CD4-positive, alpha-beta T cell treated with Interferon gamma for 1 hour (primary cell): ENCODE data around the gene ST13.
"Not testable (repeated sequence)": the region's sequence is repeated elsewhere in the genome, so short reads cannot be mapped to it uniquely, and the experiment has no call there.

Source experiments
- DNase-seq: peaks from one replicate; pipeline ENCODE4 v3.0.0-alpha.2; 2020

Gene ST13

GRCh38 chr22:40856513-40857308 is at the start of gene ST13, which contains the start of gene XPNPEP3:
TSS of gene ST13 (minus strand) at chr22:40856639. CDS start at chr22:40856540, 99 bp downstream.
TSS of gene XPNPEP3 (plus strand) at chr22:40857148. CDS start at chr22:40857182, 34 bp downstream.
- DNase-seq = peak; percentile 96

DNA sequence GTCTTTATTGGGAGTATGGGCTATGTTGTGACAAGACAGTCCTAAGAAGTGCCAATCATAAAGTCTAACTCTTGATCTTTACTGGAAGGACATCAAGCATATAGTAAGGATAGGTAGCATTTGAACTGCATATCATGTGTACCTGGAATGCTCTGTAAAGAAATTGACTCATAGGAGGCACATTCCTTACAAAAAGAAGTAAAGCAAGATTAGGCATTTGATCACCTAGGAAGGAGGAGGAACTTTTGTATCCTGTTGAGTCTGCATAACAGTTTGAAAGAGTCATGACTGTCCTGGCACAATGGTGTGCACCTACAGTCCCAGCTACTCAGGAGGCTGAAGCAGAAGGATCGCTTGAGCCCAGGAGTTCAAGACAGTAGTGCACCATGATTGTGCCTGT is 47.7 kb upstream of the ST13 start:
- no peak for DNase-seq

GRCh38 chr22:40898850-40899357 is 42.5 kb upstream of the ST13 start:
- DNase-seq = no peak

- no peak for DNase-seq
These were observed 38.0 kb upstream of the ST13 start for GRCh38 chr22:40894417-40894816.

- DNase-seq = no peak
These were observed 34.4 kb upstream of the ST13 start for GRCh38 chr22:40890881-40891280.

DNA sequence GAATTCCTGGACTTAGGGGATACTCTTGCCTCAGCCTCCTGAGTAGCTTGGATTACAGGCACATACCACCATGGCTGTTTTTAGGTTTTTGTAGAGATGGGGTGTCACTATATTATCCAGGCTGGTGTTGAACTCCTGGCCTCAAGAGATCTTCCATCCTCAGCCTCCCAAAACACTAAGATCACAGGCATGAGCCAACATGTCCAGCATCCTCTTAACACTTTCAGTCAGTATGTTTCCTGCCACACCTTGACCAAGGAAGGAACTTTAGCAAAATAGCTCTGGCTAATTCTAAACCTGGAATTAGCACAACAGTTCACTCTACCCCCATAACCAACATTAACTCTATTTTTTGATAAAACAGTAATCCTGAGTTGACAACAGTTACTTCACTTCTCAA is 32.7 kb upstream of the ST13 start:
- no peak for DNase-seq

DNA sequence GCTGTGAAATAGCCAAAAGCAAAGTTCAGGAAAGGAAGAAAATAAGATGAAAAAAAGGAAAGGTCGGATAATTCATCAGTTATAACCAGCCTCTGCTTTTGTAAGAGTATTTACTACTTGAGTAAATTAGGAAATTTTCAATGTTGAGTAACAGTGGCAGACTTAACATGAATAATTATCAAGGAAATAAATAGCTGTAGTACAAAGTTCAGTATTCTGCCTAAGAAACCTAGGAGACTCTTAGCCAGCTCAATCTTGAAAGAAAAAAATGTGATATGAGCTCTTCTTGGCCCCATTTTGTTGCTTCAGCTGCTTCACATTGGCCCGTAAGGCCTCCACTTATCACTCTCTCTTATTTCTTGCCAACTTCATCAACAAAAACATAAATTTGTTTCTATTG is 22.5 kb upstream of the ST13 start:
- DNase-seq = no peak

DNA sequence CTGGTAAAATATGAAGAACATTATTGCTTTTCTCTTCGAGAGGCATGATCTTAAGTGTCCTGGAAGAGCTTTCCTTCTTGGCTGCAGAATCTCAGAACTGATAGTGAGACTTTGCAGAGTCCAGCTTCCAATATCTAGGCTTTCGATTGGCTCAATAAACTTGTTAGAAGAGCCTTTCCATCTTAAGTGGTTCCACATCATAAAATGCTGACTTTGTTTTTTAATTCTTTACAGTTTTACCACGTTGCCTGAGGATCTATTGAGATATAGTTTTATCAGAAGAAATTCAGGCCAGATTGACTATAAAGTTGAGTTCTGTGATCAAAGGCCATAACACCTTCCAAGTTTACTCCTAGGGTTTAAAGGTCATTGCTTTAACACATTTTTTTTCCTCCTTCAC is 21.0 kb upstream of the ST13 start:
- DNase-seq = no peak

- no peak for DNase-seq
These were observed 20.5 kb upstream of the ST13 start for GRCh38 chr22:40876907-40877306.

DNA sequence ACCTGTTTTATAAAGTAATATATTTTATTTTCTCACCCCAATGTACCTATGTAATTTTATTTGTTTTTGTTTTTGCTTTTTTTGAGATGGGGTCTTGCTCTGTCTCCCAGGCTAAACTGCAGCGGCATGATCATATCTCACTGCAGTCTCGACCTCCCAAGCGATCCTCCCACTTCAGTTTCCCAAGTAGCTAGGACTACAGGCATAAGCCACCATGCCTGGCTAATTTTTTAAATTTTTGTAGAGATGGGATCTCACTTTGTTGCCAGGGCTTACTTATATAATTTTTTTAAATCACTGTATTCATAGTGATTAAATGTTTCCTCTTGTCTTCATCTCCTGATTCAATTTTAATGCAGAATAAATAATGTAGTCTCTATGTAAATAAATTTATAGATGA is 18.7 kb upstream of the ST13 start:
- no peak for DNase-seq

GRCh38 chr22:40874016-40874415 is 17.6 kb upstream of the ST13 start:
- DNase-seq = no peak

GRCh38 chr22:40868379-40868778 is 11.9 kb upstream of the ST13 start:
- DNase-seq = not testable (repeated sequence)

DNA sequence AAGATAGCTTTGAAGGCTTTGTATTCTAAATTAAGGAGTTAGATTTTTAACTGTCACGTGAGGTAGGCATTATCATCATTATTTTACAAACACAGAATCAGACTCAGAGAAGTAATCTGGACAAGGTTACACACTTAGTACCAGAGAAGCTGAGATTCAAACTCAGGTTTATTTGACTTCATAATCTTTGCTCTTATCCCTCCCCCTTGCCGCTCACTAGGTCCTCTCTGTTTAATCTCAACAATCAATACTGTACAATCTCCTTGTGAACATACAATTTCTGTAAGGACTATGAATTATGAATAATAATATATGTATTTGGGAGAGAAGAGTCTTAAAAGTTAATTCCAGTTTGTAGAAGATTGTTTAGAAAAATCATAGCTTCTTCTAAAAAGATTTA is 10.7 kb upstream of the ST13 start:
- DNase-seq = no peak

GRCh38 chr22:40862537-40862936 is 6.1 kb upstream of the ST13 start:
- no peak for DNase-seq

DNA sequence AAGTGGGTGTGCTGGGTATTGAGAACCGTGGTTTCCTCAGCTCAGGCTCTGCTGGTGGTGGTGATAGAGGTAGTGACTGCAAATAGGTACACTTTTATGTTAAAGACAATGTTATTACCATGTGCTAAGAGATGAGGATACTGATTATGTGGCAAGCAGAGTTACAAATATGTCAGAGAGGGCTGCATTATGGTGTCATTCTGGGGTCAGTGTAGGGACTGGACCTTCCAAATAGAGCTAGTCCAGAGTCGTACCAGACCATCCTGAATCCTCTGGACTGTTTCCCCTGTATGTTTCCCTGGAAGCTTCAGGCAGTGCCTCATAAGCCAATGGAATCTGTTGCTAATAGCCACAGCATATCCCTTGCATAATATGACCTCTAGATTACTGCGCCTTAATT is 5.6 kb upstream of the ST13 start, which contains the start of gene DNAJB7:
DNAJB7 (minus strand) TSS at position 101 of the 400 bp plus-strand sequence. CDS start 119 bp downstream, outside the sequence.
- DNase-seq = no peak

GRCh38 chr22:40857309-40857855 is 943 bp upstream of the ST13 start:
- DNase-seq = no peak

GRCh38 chr22:40855979-40856512 is 393 bp downstream of the ST13 start:
- peak; percentile 29 for DNase-seq

GRCh38 chr22:40855071-40855978 is 1.1 kb downstream of the ST13 start:
- DNase-seq = no peak

DNA sequence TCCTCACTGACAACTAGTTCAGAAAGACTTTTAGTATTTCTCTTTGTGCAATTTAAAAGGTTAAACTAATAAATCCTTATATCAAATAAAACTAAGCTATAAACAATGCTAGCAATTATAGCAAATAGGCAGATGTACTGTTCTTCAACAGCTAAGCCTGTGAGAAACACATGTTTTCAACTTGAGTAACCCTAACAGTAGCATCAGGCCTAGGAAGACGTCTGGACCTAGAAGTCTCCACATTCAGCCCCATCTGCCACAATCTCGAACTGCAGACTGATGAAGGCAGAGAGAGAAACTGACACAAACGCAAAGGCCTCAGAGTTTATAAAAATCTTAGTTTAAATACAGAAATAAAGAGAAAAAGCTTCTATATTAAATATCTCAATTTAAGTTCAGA is 2.5 kb downstream of the ST13 start:
- DNase-seq = no peak

DNA sequence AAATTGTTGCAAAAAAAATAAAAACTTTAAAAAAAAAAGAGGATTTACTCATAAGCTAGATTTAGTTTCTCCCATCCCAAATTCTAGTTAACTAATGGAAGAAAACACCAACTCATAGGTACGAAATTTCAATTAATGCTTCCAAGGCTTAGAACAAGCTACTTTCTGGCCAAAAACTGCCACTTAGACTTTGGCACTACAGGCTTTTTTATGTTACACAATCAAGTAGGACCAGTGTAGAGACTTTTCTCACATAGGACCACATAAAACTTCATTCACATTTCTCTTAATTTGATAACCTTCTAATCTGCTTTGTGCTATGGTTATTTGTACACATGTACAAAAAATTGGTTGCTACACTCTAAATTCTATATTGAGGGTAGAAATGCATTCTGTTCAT is 3.1 kb downstream of the ST13 start:
- no peak for DNase-seq

GRCh38 chr22:40845816-40846215 is 10.6 kb downstream of the ST13 start:
- DNase-seq = not testable (repeated sequence)

DNA sequence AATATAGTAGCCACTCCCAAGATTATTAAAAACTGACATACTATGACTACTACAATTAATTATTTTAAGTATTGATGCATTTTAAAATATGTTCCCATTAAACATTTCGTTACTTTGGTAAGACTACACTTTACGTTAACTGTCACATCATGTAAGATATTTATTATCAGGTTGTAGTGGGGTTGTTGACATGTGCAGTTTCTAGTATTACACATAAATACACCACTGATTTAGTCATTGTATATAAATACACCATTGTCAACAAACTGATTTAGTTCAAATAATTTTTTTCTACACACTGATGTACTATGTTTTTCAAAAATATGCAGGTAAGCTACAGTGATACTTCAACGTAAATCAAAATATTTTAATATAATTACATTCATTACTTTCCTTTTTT is 11.5 kb downstream of the ST13 start:
- no peak for DNase-seq

DNA sequence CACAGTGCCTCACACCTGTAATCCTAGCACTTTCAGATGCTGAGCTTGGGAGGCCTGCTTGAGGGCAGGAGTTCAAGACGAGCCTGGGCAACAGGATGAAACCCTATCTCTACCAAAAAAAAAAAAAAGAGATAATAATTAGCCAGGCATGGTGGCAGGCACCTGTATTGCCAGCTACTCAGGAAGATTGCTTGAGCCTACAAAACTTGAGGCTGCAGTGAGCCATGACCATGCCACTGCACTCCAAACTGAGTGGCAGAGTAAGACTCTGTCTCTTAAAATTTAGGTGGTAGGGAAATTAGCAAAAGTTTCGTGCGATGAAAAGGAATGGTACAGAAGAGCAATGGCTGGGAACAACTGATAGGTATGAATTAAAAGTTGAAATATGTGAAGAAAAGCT is 18.0 kb downstream of the ST13 start:
- no peak for DNase-seq
